SU-DHL-6 (cell line): Measurements from ENCODE around the gene MESD.

Experiments used
- EZH2phosphoT487 ChIP-seq: fragments of 200-600 bp; sonication (generic), shearing (Covaris generic); conservative IDR thresholded peaks from 2 replicates; pipeline ENCODE4 v1.6.1; 2018; ENCODE audit warnings: mild to moderate bottlenecking, antibody characterized with exemption, low read length, moderate library complexity, mixed read lengths
- TF ChIP-seq, protein P1 (sequence below): fragments of 200-600 bp; sonication (generic); IDR thresholded peaks from one replicate; pipeline ENCODE4 v1.5.1; 2017; ENCODE audit warnings: antibody characterized with exemption, mild to moderate bottlenecking, low read length, moderate library complexity; ENCODE audit not compliant: insufficient read depth, poor library complexity, severe bottlenecking

DNA sequence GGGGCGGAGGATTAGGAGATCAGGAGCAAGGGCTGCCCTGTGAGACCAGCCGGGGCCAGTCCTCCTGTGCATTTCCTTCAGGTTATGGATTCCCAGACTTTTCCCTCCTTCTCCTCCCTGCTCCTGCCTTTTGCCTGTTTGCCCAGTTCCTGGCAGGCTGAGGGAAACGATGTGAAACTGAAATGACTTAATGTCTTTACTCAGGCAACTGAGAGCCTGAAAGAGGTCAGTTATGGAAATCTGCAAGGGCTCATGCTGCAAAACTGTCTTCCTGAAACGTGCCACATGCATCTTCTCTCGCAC is 57.2 kb downstream of the MESD start:
- TF ChIP-seq, protein P1, sequence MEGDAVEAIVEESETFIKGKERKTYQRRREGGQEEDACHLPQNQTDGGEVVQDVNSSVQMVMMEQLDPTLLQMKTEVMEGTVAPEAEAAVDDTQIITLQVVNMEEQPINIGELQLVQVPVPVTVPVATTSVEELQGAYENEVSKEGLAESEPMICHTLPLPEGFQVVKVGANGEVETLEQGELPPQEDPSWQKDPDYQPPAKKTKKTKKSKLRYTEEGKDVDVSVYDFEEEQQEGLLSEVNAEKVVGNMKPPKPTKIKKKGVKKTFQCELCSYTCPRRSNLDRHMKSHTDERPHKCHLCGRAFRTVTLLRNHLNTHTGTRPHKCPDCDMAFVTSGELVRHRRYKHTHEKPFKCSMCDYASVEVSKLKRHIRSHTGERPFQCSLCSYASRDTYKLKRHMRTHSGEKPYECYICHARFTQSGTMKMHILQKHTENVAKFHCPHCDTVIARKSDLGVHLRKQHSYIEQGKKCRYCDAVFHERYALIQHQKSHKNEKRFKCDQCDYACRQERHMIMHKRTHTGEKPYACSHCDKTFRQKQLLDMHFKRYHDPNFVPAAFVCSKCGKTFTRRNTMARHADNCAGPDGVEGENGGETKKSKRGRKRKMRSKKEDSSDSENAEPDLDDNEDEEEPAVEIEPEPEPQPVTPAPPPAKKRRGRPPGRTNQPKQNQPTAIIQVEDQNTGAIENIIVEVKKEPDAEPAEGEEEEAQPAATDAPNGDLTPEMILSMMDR: no peak
- no peak for TF ChIP-seq EZH2phosphoT487
